ENCODE results near the gene DAND5. TPM values are rescaled to one million over a fixed set of nuclear protein-coding genes. Genes with fewer than 3 reads are reported as not detected.

The DAND5 gene
- polyA plus RNA-seq, 3 donors: not detected

DNA sequence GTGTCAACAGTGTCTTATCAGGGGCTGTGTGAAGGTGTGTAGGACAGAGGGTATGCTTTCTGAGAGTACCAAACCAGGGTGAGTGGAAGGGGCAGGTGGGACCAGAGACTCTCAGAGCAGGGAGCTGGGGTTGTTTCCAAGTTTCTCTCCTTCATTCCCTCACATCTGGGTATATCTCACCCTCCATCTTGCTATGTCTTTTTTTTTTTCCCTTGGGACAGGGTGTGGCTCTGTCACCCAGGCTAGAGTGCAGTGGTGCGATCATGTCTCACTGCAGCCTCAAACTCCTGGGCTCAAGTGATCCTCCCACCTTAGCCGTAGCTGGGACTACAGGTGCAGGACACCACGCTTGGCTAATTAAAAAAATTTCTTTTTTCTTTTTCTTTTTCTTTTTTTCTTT, 10.6 kb downstream of the DAND5 start:
- no peak for DNase-seq
- H3K4me1 ChIP-seq (ENCODE audit: control insufficient read depth in 1 of 2, insufficient read depth in 2 of 2, low read length in 2 of 2): peaks cover 9 to 12% of the 10 kb centered on the region in 2 donors
- intact Hi-C loops (cut with micrococcal nuclease): loop anchor here (2.0 to 10.0 kb wide), 4 partner anchors 37 to 285 kb away; no protein-coding TSS in a partner anchor
- 92% methylated on average over 2 of the region's 3 CpGs for WGBS (ENCODE audit: insufficient coverage)
- Mint-ChIP-seq H3K4me1 (peaks cover 4% of the 10 kb centered on the region), H3K36me3 (no peaks in the 10 kb centered on the region), H3K27ac (no peak overlapping the region), H3K4me3 (no peak overlapping the region), H3K27me3 (ENCODE audit: low read depth in 3 of 3) (peaks cover 5 to 10% (median 8%) of the 10 kb centered on the region in 3 donors), H3K9me3 (no peaks in the 10 kb centered on the region)
- H3K36me3 ChIP-seq (replicated peaks in 1 of 2; ENCODE audit: control insufficient read depth in 1 of 2, insufficient read depth in 2 of 2, low read length in 2 of 2): no peaks in the 10 kb centered on the region
- H4K20me1 ChIP-seq (ENCODE audit: insufficient read depth, low read length): no peaks in the 10 kb centered on the region
- TF ChIP-seq, protein P1, sequence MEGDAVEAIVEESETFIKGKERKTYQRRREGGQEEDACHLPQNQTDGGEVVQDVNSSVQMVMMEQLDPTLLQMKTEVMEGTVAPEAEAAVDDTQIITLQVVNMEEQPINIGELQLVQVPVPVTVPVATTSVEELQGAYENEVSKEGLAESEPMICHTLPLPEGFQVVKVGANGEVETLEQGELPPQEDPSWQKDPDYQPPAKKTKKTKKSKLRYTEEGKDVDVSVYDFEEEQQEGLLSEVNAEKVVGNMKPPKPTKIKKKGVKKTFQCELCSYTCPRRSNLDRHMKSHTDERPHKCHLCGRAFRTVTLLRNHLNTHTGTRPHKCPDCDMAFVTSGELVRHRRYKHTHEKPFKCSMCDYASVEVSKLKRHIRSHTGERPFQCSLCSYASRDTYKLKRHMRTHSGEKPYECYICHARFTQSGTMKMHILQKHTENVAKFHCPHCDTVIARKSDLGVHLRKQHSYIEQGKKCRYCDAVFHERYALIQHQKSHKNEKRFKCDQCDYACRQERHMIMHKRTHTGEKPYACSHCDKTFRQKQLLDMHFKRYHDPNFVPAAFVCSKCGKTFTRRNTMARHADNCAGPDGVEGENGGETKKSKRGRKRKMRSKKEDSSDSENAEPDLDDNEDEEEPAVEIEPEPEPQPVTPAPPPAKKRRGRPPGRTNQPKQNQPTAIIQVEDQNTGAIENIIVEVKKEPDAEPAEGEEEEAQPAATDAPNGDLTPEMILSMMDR (IDR thresholded peaks at IDR 0.05): no peak
- H3K79me2 ChIP-seq (ENCODE audit: insufficient read depth, low read length): no peaks in the 10 kb centered on the region
- no peak overlapping the region for H3K4me3 ChIP-seq (replicated peaks in 1 of 3; ENCODE audit: low read depth in 2 of 3, low read length in 3 of 3)
- no peak overlapping the region for H3K9ac ChIP-seq (ENCODE audit: insufficient read depth, low read length, poor library complexity, severe bottlenecking)
- no peaks in the 10 kb centered on the region for H3K9me3 ChIP-seq (replicated peaks in 1 of 2; ENCODE audit: control insufficient read depth in 1 of 2, insufficient read depth in 1 of 2, low read length in 2 of 2)
- H3K4me2 ChIP-seq (replicated peaks; ENCODE audit: extremely low read depth, low read length, poor library complexity, severe bottlenecking): no peak overlapping the region
- H3K27me3 ChIP-seq (ENCODE audit: control insufficient read depth in 2 of 2, insufficient read depth in 2 of 2, low read length in 2 of 2): peaks cover 0 to 6% of the 10 kb centered on the region in 2 donors
- H2AFZ ChIP-seq (ENCODE audit: insufficient read depth, low read depth, low read length, poor library complexity, severe bottlenecking): no peak overlapping the region
- H3K27ac ChIP-seq (ENCODE audit: low read depth in 1 of 2, low read length in 2 of 2): no peak overlapping the region

DNA sequence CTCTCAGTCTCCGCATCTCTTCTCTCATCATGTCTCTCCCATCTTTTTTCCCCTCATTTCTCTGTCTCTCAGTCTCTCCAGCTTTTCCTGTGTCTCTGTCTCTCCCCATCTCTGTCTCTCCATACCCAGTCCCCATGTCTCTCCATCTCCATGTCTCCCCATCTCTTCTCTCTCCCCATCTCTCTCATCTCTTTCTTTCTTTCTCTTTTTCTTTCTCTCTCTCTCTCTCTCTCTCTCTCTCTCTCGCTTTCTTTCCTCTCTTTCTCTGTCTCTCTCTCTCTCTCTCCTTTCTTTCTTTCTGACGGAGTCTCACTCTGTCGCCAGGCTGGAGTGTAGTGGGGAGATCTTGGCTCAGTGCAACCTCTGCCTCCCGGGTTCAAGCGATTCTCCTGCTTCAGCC, 13.3 kb downstream of the DAND5 start:
- TF ChIP-seq, protein P1 (IDR thresholded peaks at IDR 0.05): no peak

More for the DNA sequence above, 13.3 kb downstream of the DAND5 start:
- Mint-ChIP-seq H3K4me1 (peaks cover 10% of the 10 kb centered on the region), H3K4me3 (no peak overlapping the region), H3K27ac (no peak overlapping the region), H3K27me3 (ENCODE audit: low read depth in 3 of 3) (peaks cover 6 to 9% (median 8%) of the 10 kb centered on the region in 3 donors), H3K9me3 (no peaks in the 10 kb centered on the region), H3K36me3 (no peaks in the 10 kb centered on the region)
- no peaks in the 10 kb centered on the region for H3K36me3 ChIP-seq (replicated peaks in 1 of 2; ENCODE audit: control insufficient read depth in 1 of 2, insufficient read depth in 2 of 2, low read length in 2 of 2)
- H3K4me3 ChIP-seq (replicated peaks in 1 of 3; ENCODE audit: low read depth in 2 of 3, low read length in 3 of 3): no peak overlapping the region
- no peaks in the 10 kb centered on the region for H3K9me3 ChIP-seq (replicated peaks in 1 of 2; ENCODE audit: control insufficient read depth in 1 of 2, insufficient read depth in 1 of 2, low read length in 2 of 2)
- WGBS (ENCODE audit: insufficient coverage): 88% methylated on average over 3 of the region's 6 CpGs
- DNase-seq: no peak
- no peak overlapping the region for H3K9ac ChIP-seq (ENCODE audit: insufficient read depth, low read length, poor library complexity, severe bottlenecking)
- H3K4me1 ChIP-seq (ENCODE audit: control insufficient read depth in 1 of 2, insufficient read depth in 2 of 2, low read length in 2 of 2): peaks cover 9 to 12% of the 10 kb centered on the region in 2 donors
- no peak overlapping the region for H3K27ac ChIP-seq (ENCODE audit: low read depth in 1 of 2, low read length in 2 of 2)
- intact Hi-C loops (cut with micrococcal nuclease): loop anchor here (5.0 to 10.0 kb wide), 2 partner anchors 35 to 52 kb away; no protein-coding TSS in a partner anchor
- no peaks in the 10 kb centered on the region for H4K20me1 ChIP-seq (ENCODE audit: insufficient read depth, low read length)
- H2AFZ ChIP-seq (ENCODE audit: insufficient read depth, low read depth, low read length, poor library complexity, severe bottlenecking): no peak overlapping the region
- H3K4me2 ChIP-seq (replicated peaks; ENCODE audit: extremely low read depth, low read length, poor library complexity, severe bottlenecking): no peak overlapping the region
- H3K79me2 ChIP-seq (ENCODE audit: insufficient read depth, low read length): no peaks in the 10 kb centered on the region
- peaks cover 0 to 6% of the 10 kb centered on the region in 2 donors for H3K27me3 ChIP-seq (ENCODE audit: control insufficient read depth in 2 of 2, insufficient read depth in 2 of 2, low read length in 2 of 2)

Measured in CD14-positive monocyte (primary cell).